Measurements from ENCODE around the gene GET4. TPM values are rescaled to one million over a fixed set of nuclear protein-coding genes. Genes with fewer than 3 reads are reported as not detected.

The GET4 gene
- total and polyA plus RNA-seq, 2 of the 8 experiments (the other 6 are each of a cell fraction or from before 2014, with no cell fraction given) = 56.7 to 74.1 TPM

DNA sequence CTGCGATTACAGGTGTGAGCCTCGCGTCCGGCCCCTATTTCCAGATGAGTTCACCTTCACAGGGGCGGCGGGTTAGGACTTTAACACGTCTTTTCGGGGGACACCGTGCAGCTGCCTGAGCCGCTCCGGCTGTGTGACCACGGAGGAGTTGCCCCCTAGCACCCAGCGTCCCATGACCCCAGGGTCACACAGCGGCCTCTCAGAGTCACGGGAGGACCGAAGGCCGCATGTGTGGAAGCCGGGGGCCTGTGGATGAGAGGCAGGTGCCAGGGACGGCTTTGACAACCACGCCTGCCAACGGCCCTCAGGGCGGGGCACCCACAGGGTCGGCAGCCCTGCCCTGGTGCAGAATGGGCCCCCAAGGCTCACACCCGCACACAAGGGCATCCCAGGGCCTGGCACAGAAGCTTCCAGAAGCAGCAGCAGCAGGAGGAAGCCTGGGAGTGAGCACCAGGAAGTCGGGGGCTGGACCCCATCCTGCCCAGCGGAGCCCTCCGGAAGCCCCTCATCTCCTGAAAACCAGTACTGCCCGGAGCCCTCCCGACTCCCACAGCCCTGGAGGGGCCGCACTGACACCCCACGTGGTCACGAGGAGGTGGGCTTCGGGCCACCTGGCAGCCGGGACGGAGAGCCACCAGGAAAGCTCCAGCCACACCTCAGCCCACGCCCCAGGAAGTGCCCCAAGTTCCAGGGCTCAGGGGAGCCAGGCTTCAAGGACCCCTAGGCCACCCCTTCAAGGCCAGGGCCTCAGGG is 45.4 kb downstream of the GET4 start:
- Histone ChIP-seq H2BK15ac (ENCODE audit: low read length) (no peak overlapping the region), H2BK120ac (replicated peaks; ENCODE audit: low read depth, low read length) (no peak overlapping the region), H3K27me3 (replicated peaks in 1 of 4; ENCODE audit: control insufficient read depth in 3 of 4, extremely low read depth in 1 of 4, insufficient read depth in 3 of 4, low read length in 3 of 4) (no peaks in the 10 kb centered on the region), H4K8ac (ENCODE audit: extremely low read depth, insufficient read depth, low read length) (no peak overlapping the region; the same call in 1 of the 2 replicates), H3K4me2 (ENCODE audit: insufficient read depth in 1 of 2, low read depth in 2 of 2, low read length in 2 of 2) (no peak overlapping the region), H4K20me1 (replicated peaks in 1 of 2; ENCODE audit: control insufficient read depth in 1 of 2, insufficient read depth in 2 of 2, low read length in 2 of 2) (no peaks in the 10 kb centered on the region), H3K9me3 (ENCODE audit: insufficient read depth in 2 of 2, low read depth in 1 of 2, low read length in 1 of 2) (no peaks in the 10 kb centered on the region), H3K56ac (replicated peaks; ENCODE audit: insufficient read length, low read depth, low read length) (no peak overlapping the region), H4K5ac (ENCODE audit: insufficient read length, low read depth, low read length) (no peak overlapping the region), H3K23me2 (ENCODE audit: low read depth, low read length) (no peaks in the 10 kb centered on the region), H2BK12ac (ENCODE audit: low read depth, low read length) (no peak overlapping the region), H3K79me2 (ENCODE audit: control insufficient read depth in 1 of 2, insufficient read depth in 2 of 2, low read length in 2 of 2) (no peaks in the 10 kb centered on the region), H2AK5ac (ENCODE audit: low read depth, low read length) (no peak overlapping the region), H2AFZ (ENCODE audit: low read length) (no peak overlapping the region), H3K36me3 (ENCODE audit: control insufficient read depth in 2 of 4, insufficient read depth in 4 of 4, low read length in 3 of 4) (no peaks in the 10 kb centered on the region), H3K79me1 (ENCODE audit: low read depth, low read length) (no peaks in the 10 kb centered on the region), H3K14ac (ENCODE audit: insufficient read length) (no peak overlapping the region), H3K9ac (replicated peaks in 1 of 4; ENCODE audit: extremely low read depth in 1 of 4, low read depth in 3 of 4, low read length in 3 of 4) (no peak overlapping the region; a peak in 1 of 7 replicates), H3K23ac (ENCODE audit: insufficient read length) (no peak overlapping the region), H3K27ac (ENCODE audit: low read depth, low read length) (no peak overlapping the region), H3K4ac (replicated peaks; ENCODE audit: insufficient read length, low read depth, low read length) (no peak overlapping the region), H2BK5ac (ENCODE audit: low read depth, low read length) (0 out of 2 replicates have a peak overlapping the region, but pooled peaks have one; percentile 9), H3K4me1 (replicated peaks in 1 of 4; ENCODE audit: control insufficient read depth in 3 of 4, insufficient read depth in 4 of 4, low read length in 3 of 4) (peaks cover 0 to 8% (median 0%) of the 10 kb centered on the region in 4 experiments; a peak in 2 of 7 replicates), H4K91ac (replicated peaks; ENCODE audit: insufficient read length, low read length) (no peak overlapping the region), H3K4me3 (ENCODE audit: extremely low read depth in 1 of 4, insufficient read depth in 2 of 4, low read depth in 3 of 4, low read length in 4 of 4) (no peak overlapping the region), H3K18ac (ENCODE audit: extremely low read depth, low read length) (no peak overlapping the region), H2BK20ac (ENCODE audit: low read length) (no peak overlapping the region)
- DNase-seq (ENCODE audit: low read depth in 1 of 2, low spot score in 2 of 2) (no peak), FAIRE-seq (no peak)
- CTCF ChIA-PET (ENCODE audit: partially characterized antibody) = interaction anchor here (0.7 to 1.2 kb wide), 4 partner anchors 13 to 284 kb away, joined by 3 read pairs; no protein-coding TSS in a partner anchor
- POLR2A ChIA-PET (ENCODE audit: partially characterized antibody) = interaction anchor here (1.8 kb wide), 1 partner anchor 9 kb away, joined by 8 read pairs; no protein-coding TSS in a partner anchor
- no peak for TF ChIP-seq CEBPB (IDR thresholded peaks at IDR 0.05; ENCODE audit: low read depth, low read length)
- no peak for TF ChIP-seq MAFK (IDR thresholded peaks at IDR 0.05; ENCODE audit: low read depth, low read length)
- no peak for TF ChIP-seq TCF12 (IDR thresholded peaks at IDR 0.05; ENCODE audit: low read depth, low read length)
- no peak for TF ChIP-seq CTCF (IDR thresholded peaks at IDR 0.05; ENCODE audit: control extremely low read depth in 1 of 3, insufficient read depth in 1 of 3, low read depth in 1 of 3, low read length in 3 of 3)
- no peak for TF ChIP-seq SUZ12 (IDR thresholded peaks at IDR 0.05; ENCODE audit: low read length)
- no peak for TF ChIP-seq KDM5A (IDR thresholded peaks at IDR 0.05; ENCODE audit: low read length)
- no peak for TF ChIP-seq PHF8 (conservative IDR thresholded peaks at IDR 0.05; ENCODE audit: low read depth, low read length)
- no peak for TF ChIP-seq GABPA (IDR thresholded peaks at IDR 0.05; ENCODE audit: borderline replicate concordance, insufficient read depth, low read length)
- no peak for TF ChIP-seq EZH2 (IDR thresholded peaks at IDR 0.05; ENCODE audit: low read depth, low read length, severe bottlenecking)
- 89% methylated on average over 31 of the region's 36 CpGs; no CpG with 5 or more reads in 1 of the 2 experiments for WGBS, 2 experiments (ENCODE audit: extremely low coverage in 1 of 2, insufficient coverage in 1 of 2, insufficient read length in 1 of 2, insufficient replicate concordance in 2 of 2, low coverage in 1 of 2, low lambda C conversion rate in 2 of 2, missing lambda C conversion rate in 1 of 2)

Data from H1 (cell line).